CD4-positive, alpha-beta T cell treated with Interleukin-4 for 4 hours (primary cell): ENCODE data around the gene MOCOS.
"Not testable (repeated sequence)": the region's sequence is repeated elsewhere in the genome, so short reads cannot be mapped to it uniquely, and the experiment has no call there.

Source experiments
- DNase-seq: peaks from one replicate; pipeline ENCODE4 v3.0.0-alpha.2; 2020

MOCOS gene

GRCh38 chr18:36205166-36205565 is 17.9 kb downstream of the MOCOS start:
- DNase-seq, result no peak

DNA sequence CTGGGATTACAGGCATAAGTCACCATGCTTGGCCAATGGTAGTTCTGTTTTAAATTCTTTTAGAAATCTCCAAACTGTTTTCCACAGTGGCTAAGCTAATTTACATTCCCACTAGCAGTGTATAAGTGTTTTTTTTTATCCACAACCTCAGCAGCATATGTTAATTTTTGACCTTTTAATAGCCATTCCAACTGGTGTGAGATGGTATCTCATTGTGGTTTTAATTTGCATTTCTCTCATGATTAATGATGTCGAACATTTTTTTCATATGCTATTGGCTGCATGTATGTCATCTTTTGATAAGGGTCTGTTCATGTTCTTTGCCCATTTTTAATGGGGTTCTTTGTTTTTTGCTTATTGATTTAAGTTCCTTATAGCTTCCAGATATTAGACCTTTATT is 20.0 kb downstream of the MOCOS start:
- no peak for DNase-seq

DNA sequence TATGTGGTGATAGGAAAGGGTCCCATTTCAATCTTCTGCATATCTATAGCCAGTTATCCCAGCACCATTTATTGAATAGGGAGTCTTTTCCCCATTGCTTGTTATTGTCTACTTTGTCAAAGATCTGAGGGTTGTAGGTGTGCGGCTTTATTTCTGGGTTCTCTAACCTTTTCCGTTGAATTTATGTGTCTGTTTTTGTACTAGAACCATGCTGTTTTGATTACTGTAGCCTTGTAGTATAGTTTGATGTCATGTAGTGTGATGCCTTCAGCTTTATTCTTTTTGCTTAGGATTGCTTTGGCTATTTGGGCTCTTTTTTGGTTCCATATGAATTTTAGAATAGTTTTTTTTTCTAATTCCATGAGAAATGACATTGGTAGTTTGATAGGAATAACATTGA is 20.7 kb downstream of the MOCOS start:
- DNase-seq, result not testable (repeated sequence)

DNA sequence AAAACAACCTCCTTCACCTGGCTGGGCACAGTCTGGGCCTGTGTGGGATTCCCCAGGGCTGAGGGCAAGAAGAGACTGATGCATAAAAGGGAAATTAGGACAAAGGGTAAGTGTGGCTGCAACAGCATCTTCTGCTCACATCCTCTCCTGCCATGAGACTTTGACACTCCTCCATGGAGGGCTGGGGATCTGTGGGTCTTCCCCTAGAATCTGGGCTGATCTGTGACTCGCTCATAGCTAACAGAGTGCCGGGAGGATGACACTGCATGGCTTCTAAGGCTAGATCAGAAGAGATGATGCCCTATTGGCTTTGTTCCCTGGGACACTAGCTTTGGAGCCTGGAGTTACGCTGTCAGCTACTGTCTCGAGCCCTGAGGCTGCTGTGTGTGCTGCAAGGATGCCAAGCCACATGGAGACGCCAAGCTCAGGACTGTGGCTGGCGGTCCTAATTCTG is 24.3 kb downstream of the MOCOS start:
- DNase-seq, result no peak

DNA sequence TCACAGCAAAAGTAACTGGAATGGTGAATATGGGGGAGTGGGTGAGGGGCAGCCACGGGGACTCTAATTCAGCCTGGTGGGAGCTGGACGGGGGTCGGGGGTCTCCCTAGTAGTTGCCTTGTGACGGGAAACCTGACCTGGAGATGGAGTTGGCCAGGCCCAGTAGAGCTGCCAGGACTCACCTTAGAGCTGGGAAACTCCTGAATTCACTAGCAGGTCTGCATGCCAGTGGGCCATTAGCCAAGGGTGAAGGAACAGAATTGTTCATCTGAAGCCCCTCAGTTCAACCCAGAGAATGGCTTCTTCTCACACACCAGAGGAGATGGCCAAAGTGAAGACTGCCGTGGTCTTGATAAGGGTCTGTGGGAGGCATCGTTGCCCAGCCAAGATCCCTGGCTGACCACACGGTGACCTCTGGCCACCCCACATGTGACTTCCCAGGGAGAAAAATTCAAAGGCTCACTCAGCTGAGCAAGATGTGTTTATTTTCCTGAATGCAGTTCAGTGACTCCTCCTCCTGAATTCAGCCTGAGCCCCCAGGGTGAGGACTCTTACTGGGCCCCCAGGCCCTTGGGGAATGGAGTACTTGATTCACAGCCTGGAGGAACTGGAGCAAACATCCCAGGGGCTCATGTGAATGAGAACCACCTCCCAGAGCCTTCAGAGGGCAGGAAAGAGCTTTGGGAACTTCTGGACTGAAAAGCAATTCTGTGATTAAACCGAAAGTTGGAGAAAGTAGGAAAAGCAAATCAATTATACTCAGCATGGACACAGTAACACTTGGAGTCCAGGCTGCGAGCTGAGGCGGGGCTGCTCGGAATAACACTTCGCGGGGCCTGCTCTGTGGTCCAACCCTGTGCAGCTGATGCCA is 25.2 kb downstream of the MOCOS start:
- DNase-seq, result no peak

DNA sequence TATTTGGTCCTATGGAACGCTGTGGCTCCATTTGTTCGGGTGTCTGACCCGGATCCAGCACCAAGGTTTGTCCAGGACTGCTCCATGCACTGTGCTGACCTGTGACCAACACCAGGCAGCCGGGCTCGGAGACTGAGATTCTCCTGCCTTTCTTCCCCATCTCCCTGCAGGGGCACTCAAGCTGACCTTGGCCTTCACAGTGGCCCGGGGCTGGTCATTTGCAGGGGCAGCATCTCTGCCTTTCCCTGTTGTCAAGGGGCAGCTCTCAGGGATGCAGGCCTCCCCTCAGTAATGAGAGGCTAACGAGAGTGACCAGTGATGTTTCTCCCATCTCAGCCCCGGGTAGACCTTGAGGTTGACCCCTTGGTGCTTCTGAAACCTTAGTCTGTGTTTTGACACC is 27.5 kb downstream of the MOCOS start:
- no peak for DNase-seq

DNA sequence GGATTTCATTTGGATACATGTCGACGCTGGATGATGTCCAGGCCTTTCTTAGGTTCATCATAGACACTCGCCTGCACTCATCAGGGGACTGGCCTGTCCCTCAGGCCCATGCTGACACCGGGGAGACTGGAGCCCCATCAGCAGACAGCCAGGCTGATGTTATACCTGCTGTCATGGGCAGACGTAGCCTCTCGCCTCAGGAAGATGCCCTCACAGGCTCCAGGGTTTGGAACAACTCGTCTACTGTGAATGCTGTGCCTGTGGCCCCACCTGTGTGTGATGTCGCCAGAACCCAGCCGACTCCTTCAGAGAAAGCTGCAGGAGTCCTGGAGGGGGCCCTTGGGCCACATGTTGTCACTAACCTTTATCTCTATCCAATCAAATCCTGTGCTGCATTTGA is 28.3 kb downstream of the MOCOS start:
- DNase-seq, result no peak

GRCh38 chr18:36217348-36217747 is 30.1 kb downstream of the MOCOS start:
- DNase-seq, result no peak

- no peak for DNase-seq
Measured at GRCh38 chr18:36229188-36229587, 41.9 kb downstream of the MOCOS start.

DNA sequence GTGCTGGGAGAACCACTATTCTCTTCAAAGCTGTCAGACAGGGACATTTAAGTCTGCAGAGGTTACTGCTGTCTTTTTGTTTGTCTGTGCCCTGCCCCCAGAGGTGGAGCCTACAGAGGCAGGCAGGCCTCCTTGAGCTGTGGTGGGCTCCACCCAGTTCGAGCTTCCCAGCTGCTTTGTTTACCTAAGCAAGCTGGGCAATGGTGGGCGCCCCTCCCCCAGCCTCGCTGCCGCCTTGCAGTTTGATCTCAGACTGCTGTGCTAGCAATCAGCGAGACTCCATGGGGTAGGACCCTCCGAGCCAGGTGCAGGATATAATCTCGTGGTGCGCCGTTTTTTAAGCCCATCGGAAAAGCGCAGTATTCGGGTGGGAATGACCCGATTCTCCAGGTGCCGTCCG is 53.2 kb downstream of the MOCOS start:
- DNase-seq, result not testable (repeated sequence)

DNA sequence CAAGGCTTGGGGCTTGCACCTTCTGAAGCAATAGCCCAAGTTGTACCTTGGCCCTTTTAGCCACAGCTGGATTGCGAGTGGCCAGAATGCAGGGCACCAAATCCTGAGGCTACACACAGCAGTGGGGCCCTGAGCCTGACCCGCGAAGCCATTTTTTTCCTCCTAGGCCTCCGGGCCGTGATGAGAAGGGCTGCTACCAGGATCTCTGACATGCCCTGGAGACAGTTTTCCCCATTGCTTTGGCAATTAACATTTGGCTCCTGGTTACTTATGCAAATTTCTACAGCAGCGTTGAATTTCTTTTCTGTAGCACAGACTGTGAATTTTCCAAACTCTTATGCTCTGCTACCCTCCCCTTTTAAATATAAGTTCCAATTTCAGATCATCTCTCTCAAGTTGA is 54.5 kb downstream of the MOCOS start:
- no peak for DNase-seq

- DNase-seq, result no peak
Measured at GRCh38 chr18:36247036-36247435, 59.7 kb downstream of the MOCOS start.

GRCh38 chr18:36249392-36249791 is 62.1 kb downstream of the MOCOS start:
- DNase-seq, result no peak

DNA sequence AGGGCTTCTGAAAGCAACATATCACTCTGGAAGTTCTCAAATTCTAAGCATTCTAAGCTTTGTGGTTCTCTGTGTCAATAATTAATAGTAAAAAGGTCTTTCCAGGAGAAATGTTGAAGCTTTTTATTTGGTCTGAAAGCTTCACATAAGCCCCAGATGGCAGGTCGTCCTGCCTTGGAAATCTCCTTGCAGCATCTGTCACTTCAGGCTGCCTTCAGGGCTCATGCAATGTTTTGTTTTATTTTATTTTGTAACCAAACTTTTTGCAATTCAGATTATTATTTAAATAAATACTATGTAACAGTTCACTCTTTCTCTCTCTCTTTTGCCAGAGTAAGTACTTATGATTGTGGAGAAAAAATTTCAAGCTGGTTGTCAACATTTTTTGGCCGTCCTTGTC is 63.5 kb downstream of the MOCOS start:
- no peak for DNase-seq

DNA sequence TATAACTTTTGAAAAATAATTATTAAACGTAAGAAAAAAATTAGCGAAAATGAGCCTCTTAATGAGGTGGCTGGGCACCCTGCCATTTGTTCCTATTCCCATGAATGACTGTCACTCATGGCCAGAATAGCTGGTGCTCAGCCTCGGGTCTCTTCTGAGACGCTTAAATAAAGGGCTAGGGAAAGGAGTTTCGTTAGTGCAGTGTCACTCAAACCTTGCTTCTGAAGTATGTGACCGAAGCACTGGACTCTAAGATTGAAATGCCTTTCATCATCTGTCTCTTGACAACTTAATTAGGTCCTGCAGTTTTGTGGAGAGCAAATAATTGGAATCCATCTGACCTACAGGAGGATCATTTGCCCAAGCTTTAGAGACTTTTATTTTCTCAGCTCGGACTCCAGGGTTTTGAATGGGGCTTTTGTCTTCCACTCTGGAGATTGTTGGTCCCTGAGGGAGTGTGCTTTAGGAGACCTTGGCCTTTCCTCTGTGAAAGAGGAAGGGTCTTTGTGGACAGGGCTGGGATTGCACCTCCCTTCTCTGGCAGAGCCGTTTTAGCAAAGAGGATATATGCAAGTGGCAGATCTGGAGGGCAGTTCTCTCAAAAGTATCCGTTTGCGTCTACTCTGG is 67.9 kb downstream of the MOCOS start:
- DNase-seq, result no peak

DNA sequence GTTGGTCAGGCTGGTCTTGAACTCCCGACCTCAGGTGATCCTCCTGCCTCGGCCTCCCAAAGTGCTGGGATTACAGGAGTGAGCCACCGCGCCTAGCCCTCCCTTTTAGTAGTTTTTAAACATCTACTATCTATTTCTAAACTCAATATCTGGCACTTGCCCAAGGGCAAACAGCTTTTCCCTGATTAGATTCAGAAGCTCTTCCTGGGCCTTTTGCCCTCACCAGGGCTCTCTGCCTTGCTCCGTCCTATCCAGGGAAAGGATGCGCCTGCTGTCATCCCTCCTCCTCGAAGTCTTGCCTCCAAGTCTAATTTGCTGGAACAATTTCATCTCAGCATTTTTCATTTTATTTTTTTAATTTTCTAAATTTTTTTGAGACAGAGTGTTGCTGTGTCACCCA is 68.8 kb downstream of the MOCOS start:
- no peak for DNase-seq

DNA sequence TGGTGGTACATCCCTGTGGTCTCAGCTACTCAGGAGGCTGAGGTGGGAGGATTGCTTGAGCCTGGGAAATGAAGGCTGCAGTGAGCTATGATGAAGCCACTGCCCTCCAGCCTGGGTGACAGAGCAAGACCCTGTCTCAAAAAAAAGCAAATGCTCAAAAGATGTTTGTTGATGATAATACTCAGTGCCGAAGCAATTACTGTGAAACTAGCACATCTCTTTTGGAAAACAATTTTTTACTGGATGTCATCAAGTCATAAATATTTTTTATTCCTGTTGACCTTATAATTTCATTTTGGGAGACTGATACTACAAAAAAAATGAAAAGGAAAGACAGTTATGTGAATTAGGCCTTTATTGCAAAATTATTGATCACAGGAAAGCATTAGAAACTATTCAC is 75.7 kb downstream of the MOCOS start:
- DNase-seq, result no peak

DNA sequence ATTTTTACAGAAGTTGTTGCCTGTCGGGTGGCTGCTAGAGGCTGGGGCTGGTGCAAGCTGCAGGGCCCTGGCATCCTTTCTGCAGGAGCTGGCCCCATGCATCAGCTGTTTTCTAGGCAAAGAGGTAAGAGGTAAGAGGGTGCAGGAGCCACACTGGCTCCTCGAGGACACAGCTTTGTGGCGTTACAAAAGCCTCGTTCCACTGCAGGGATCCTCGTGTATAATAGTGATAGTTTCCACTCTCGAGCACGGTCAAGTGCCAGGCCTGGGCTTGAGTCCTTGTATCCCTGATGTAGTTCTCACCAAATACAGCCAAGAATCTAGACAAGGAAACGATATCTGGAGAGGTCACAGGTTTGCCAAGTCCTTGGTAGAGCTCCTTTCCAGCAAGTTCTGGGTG is 77.0 kb downstream of the MOCOS start:
- no peak for DNase-seq

GRCh38 chr18:36265015-36265414 is 77.7 kb downstream of the MOCOS start:
- no peak for DNase-seq

DNA sequence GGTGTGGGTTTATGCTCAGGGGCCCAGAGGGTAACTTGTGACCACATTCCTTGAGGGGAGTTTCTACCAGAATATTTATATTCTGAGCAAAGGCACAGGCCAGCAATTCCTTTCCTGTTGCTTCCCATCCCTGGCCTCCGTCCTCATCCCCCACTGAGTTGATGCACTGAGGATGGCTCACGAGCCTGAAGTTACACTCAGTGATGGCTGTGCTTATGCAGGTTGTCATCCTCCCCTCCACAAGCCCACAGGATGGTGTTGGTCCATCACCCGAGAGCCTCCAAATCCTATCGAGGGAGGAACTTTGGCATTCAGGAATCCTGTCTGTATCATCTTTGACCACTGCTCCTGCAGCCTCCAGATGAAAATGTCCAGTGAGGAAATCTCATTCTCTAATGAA is 81.9 kb downstream of the MOCOS start:
- DNase-seq, result no peak

GRCh38 chr18:36271153-36271552 is 83.9 kb downstream of the MOCOS start:
- no peak for DNase-seq

DNA sequence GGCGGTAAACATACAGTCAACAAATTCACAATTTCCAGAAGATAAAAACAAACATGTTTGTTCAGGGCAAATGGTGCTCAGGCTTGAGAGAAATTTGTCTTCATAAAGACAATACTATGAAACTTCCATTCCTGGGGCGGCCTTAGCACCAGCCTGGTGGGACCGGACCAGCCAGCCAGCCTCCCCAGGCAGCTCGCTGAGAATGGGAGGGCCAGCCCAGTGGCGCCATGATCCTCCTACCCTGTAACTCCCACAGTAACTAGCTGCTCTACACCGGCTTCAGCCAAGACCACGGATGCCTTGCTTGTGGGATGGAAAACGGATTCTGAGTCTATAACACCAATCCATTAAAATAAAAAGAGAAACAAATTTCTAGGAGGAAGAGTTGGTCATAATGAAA is 86.0 kb downstream of the MOCOS start:
- no peak for DNase-seq

DNA sequence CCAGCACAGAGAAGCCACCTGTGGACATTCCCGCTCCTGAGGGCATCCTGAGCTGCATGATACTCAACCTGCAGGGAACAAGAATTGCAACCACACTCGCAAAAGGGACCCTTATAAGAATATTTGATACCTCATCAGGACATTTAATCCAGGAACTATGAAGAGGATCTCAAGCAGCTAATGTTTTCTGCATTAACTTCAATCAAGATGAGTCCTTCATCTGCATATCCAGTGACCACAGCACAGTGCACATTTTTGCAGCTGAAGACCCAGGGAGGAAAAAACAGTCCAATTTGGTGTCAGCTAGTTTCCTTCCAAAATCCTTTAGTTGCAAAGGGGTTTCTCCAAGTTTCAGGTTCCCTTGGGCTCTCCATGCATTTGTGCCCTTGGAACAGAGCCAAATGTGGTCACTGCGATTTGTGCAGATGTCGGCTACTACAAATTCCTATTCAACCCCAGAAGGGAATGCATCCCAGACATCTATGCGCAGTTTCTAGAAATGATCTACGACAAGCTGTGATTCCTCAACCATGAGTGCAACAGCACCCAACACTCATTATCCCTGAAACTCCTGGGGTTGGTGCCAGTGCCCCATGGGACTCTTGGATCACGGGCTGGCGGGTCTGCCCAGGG is 86.9 kb downstream of the MOCOS start:
- no peak for DNase-seq

DNA sequence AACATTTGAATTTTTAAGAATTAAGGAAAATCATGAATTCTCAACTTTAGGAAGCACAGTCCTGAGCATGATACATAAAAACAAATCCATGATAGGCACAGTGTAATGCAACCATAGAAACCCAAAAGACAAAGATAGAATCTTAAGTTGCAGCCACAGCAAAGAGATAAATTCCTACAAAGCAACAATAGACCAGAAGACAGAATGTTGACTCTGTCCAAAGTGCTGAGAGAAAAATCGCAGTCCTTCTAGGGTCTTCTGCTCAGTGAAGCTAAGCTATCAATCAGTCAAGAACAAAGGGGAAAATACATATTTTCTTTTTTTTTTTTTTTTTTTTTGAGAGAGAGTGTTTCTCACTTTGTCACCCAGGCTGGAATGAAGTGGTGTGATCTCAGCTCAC is 88.3 kb downstream of the MOCOS start:
- DNase-seq, result no peak
